Measurements from ENCODE around the gene GSN. TPM values are rescaled to one million over a fixed set of nuclear protein-coding genes. Genes with fewer than 3 reads are reported as not detected.

GSN gene
- polyA plus RNA-seq, 3 donors, result 67.4 to 187 (median 95.8) TPM

DNA sequence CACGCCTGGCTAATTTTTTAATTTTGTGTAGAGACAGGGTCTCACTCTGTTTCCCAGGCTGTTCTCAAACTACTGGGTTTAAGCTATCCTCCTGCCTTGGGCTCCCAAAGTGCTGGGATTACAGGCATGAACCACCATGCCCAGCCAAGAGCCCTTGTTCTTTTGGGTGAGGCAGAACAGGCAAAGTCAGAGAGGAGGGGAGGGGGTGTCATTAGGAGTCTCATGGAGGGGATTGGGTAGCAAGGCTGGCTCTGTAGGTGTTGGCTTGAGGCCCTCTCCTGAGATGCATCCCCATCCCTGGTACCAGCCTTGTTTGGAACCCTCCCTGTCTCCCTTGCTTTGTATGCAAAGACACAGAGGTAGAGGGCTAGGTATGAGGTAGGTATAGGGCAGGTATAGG lies 24.1 kb downstream of the GSN start:
- Mint-ChIP-seq H3K36me3 (peaks cover 21 to 38% of the 10 kb centered on the region in 2 donors), H3K4me3 (no peak overlapping the region), H3K9me3 (peaks cover 0 to 2% (median 0%) of the 10 kb centered on the region in 7 donors), H3K27me3 (ENCODE audit: low read depth in 3 of 3) (peaks cover 0 to 3% (median 2%) of the 10 kb centered on the region in 3 donors), H3K4me1 (peaks cover 44% of the 10 kb centered on the region), H3K27ac (peak overlapping the region in 1 of 7 donors; percentile 87)
- no peaks in the 10 kb centered on the region for H3K27me3 ChIP-seq (ENCODE audit: control insufficient read depth in 2 of 2, insufficient read depth in 2 of 2, low read length in 2 of 2)
- H3K4me1 ChIP-seq (ENCODE audit: control insufficient read depth in 1 of 2, insufficient read depth in 2 of 2, low read length in 2 of 2), result peaks cover 38 to 42% of the 10 kb centered on the region in 2 donors
- no peak overlapping the region for H3K27ac ChIP-seq (ENCODE audit: low read depth in 1 of 2, low read length in 2 of 2)
- no peaks in the 10 kb centered on the region for H3K9me3 ChIP-seq (replicated peaks in 1 of 2; ENCODE audit: control insufficient read depth in 1 of 2, insufficient read depth in 1 of 2, low read length in 2 of 2)
- TF ChIP-seq, protein P1, sequence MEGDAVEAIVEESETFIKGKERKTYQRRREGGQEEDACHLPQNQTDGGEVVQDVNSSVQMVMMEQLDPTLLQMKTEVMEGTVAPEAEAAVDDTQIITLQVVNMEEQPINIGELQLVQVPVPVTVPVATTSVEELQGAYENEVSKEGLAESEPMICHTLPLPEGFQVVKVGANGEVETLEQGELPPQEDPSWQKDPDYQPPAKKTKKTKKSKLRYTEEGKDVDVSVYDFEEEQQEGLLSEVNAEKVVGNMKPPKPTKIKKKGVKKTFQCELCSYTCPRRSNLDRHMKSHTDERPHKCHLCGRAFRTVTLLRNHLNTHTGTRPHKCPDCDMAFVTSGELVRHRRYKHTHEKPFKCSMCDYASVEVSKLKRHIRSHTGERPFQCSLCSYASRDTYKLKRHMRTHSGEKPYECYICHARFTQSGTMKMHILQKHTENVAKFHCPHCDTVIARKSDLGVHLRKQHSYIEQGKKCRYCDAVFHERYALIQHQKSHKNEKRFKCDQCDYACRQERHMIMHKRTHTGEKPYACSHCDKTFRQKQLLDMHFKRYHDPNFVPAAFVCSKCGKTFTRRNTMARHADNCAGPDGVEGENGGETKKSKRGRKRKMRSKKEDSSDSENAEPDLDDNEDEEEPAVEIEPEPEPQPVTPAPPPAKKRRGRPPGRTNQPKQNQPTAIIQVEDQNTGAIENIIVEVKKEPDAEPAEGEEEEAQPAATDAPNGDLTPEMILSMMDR (IDR thresholded peaks at IDR 0.05), result no peak
- intact Hi-C loops (cut with micrococcal nuclease), result no loop called here
- 100% methylated on average over 1 of the region's 1 CpG for WGBS (ENCODE audit: insufficient coverage)
- H3K4me2 ChIP-seq (replicated peaks; ENCODE audit: extremely low read depth, low read length, poor library complexity, severe bottlenecking), result no peak overlapping the region
- peaks cover 37% of the 10 kb centered on the region for H3K79me2 ChIP-seq (ENCODE audit: insufficient read depth, low read length)
- H3K9ac ChIP-seq (ENCODE audit: insufficient read depth, low read length, poor library complexity, severe bottlenecking), result no peak overlapping the region
- H3K36me3 ChIP-seq (replicated peaks in 1 of 2; ENCODE audit: control insufficient read depth in 1 of 2, insufficient read depth in 2 of 2, low read length in 2 of 2), result peaks cover 2 to 29% of the 10 kb centered on the region in 2 donors
- no peak overlapping the region for H3K4me3 ChIP-seq (replicated peaks in 1 of 3; ENCODE audit: low read depth in 2 of 3, low read length in 3 of 3)
- H4K20me1 ChIP-seq (ENCODE audit: insufficient read depth, low read length), result no peaks in the 10 kb centered on the region
- H2AFZ ChIP-seq (ENCODE audit: insufficient read depth, low read depth, low read length, poor library complexity, severe bottlenecking), result no peak overlapping the region
- DNase-seq, result no peak

DNA sequence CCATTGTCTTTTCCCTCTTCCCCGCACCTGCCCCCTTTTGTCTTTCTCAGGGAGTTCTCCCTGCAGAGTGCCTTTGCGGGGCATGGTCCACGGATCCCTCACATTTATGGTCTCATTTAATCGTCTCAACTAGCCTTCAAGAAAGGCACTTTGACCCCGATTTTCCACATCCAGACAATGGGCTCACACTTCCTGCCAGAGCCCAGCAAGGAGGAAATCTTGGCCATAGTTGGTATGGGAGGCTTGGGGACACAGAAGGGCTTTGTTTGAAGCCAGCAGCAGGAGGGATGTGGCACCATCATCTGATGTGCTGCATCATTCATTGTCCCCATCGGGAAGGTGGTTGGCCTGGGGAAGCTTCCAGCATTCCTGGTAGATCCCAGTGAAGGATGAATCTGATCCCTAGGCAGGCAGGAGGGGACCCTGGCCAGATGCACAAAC lies 24.9 kb downstream of the GSN start:
- TF ChIP-seq, protein P1 (IDR thresholded peaks at IDR 0.05), result no peak
- no peak for DNase-seq
- H3K4me1 Mint-ChIP-seq, result peaks cover 45% of the 10 kb centered on the region
- no peak overlapping the region for H3K4me3 Mint-ChIP-seq
- Histone ChIP-seq H3K79me2 (ENCODE audit: insufficient read depth, low read length) (peaks cover 34% of the 10 kb centered on the region), H3K9ac (ENCODE audit: insufficient read depth, low read length, poor library complexity, severe bottlenecking) (no peak overlapping the region), H3K4me2 (replicated peaks; ENCODE audit: extremely low read depth, low read length, poor library complexity, severe bottlenecking) (no peak overlapping the region), H3K9me3 (replicated peaks in 1 of 2; ENCODE audit: control insufficient read depth in 1 of 2, insufficient read depth in 1 of 2, low read length in 2 of 2) (no peaks in the 10 kb centered on the region), H4K20me1 (ENCODE audit: insufficient read depth, low read length) (peaks cover 2% of the 10 kb centered on the region), H3K4me1 (ENCODE audit: control insufficient read depth in 1 of 2, insufficient read depth in 2 of 2, low read length in 2 of 2) (peaks cover 38 to 42% of the 10 kb centered on the region in 2 donors), H2AFZ (ENCODE audit: insufficient read depth, low read depth, low read length, poor library complexity, severe bottlenecking) (no peak overlapping the region), H3K4me3 (replicated peaks in 1 of 3; ENCODE audit: low read depth in 2 of 3, low read length in 3 of 3) (no peak overlapping the region), H3K27me3 (ENCODE audit: control insufficient read depth in 2 of 2, insufficient read depth in 2 of 2, low read length in 2 of 2) (no peaks in the 10 kb centered on the region), H3K27ac (ENCODE audit: low read depth in 1 of 2, low read length in 2 of 2) (no peak overlapping the region), H3K36me3 (replicated peaks in 1 of 2; ENCODE audit: control insufficient read depth in 1 of 2, insufficient read depth in 2 of 2, low read length in 2 of 2) (peaks cover 2 to 29% of the 10 kb centered on the region in 2 donors)
- intact Hi-C loops (cut with micrococcal nuclease), result no loop called here
- 96% methylated on average over 4 of the region's 6 CpGs for WGBS (ENCODE audit: insufficient coverage)
- peaks cover 0 to 3% (median 0%) of the 10 kb centered on the region in 3 donors for H3K27me3 Mint-ChIP-seq (ENCODE audit: low read depth in 3 of 3)
- peak overlapping the region in 2 of 7 donors; percentile 37 to 41 for H3K27ac Mint-ChIP-seq
- H3K36me3 Mint-ChIP-seq, result peaks cover 21 to 38% of the 10 kb centered on the region in 2 donors
- H3K9me3 Mint-ChIP-seq, result peaks cover 0 to 2% (median 0%) of the 10 kb centered on the region in 7 donors

Measured in CD14-positive monocyte (primary cell).